ENCODE measurements around the gene PPP1R2.

Gene PPP1R2

GRCh38 chr3:195548006-195548405 lies 4.9 kb upstream of the PPP1R2 start:
- Histone ChIP-seq H3F3A (ENCODE audit: low read depth) (0 out of 2 replicates have a peak, but pooled peaks cover 4% of the 10 kb centered on the region), H2AFZ (ENCODE audit: low read length) (no peak overlapping the region), H3K4me2 (ENCODE audit: low read depth, low read length, poor library complexity, severe bottlenecking) (no peak overlapping the region), H3K4me1 (ENCODE audit: insufficient read depth, low read length, poor library complexity, severe bottlenecking) (peaks cover 49% of the 10 kb centered on the region), H3K27me3 (ENCODE audit: insufficient read depth, low read length, poor library complexity, severe bottlenecking) (no peaks in the 10 kb centered on the region), H3K36me3 (ENCODE audit: insufficient read depth, low read length) (no peaks in the 10 kb centered on the region), H3K9ac (ENCODE audit: low read depth, low read length, poor library complexity, severe bottlenecking) (no peak overlapping the region), H3K9me3 (ENCODE audit: insufficient read depth, low read depth, low read length) (no peaks in the 10 kb centered on the region), H3K9me2 (replicated peaks; ENCODE audit: low read depth, low read length) (no peaks in the 10 kb centered on the region), H4K20me1 (ENCODE audit: insufficient read depth, low read length, poor library complexity, severe bottlenecking) (no peaks in the 10 kb centered on the region), H3K4me3 (ENCODE audit: low read length, poor library complexity, severe bottlenecking) (no peak overlapping the region), H3K79me2 (ENCODE audit: insufficient read depth, low read length) (peaks cover under 1% of the 10 kb centered on the region; the same call in 1 of the 2 replicates)
- TF ChIP-seq CTCF (conservative IDR thresholded peaks at IDR 0.05; ENCODE audit: low read length), result no peak
- no peak for TF ChIP-seq EZH2phosphoT487 (IDR thresholded peaks at IDR 0.05; ENCODE audit: borderline replicate concordance)

GRCh38 chr3:195546130-195546560 lies 3.0 kb upstream of the PPP1R2 start:
- Histone ChIP-seq H2AFZ (ENCODE audit: low read length) (no peak overlapping the region), H3K4me3 (ENCODE audit: low read length, poor library complexity, severe bottlenecking) (peak overlapping the region; percentile 2)

GRCh38 chr3:195544634-195545033 lies 1.5 kb upstream of the PPP1R2 start:
- Histone ChIP-seq H3K9me2 (replicated peaks; ENCODE audit: low read depth, low read length) (no peaks in the 10 kb centered on the region), H3F3A (ENCODE audit: low read depth) (0 out of 2 replicates have a peak, but pooled peaks cover 4% of the 10 kb centered on the region), H3K4me2 (ENCODE audit: low read depth, low read length, poor library complexity, severe bottlenecking) (no peak overlapping the region), H3K9me3 (ENCODE audit: insufficient read depth, low read depth, low read length) (no peaks in the 10 kb centered on the region), H4K20me1 (ENCODE audit: insufficient read depth, low read length, poor library complexity, severe bottlenecking) (peaks cover 18% of the 10 kb centered on the region), H3K36me3 (ENCODE audit: insufficient read depth, low read length) (no peaks in the 10 kb centered on the region), H3K27me3 (ENCODE audit: insufficient read depth, low read length, poor library complexity, severe bottlenecking) (no peaks in the 10 kb centered on the region), H3K4me1 (ENCODE audit: insufficient read depth, low read length, poor library complexity, severe bottlenecking) (peaks cover 49% of the 10 kb centered on the region), H2AFZ (ENCODE audit: low read length) (no peak overlapping the region), H3K9ac (ENCODE audit: low read depth, low read length, poor library complexity, severe bottlenecking) (no peak overlapping the region), H3K79me2 (ENCODE audit: insufficient read depth, low read length) (peaks cover 34% of the 10 kb centered on the region), H3K4me3 (ENCODE audit: low read length, poor library complexity, severe bottlenecking) (no peak overlapping the region)
- TF ChIP-seq CTCF (conservative IDR thresholded peaks at IDR 0.05; ENCODE audit: low read length), result no peak
- no peak for TF ChIP-seq EZH2phosphoT487 (IDR thresholded peaks at IDR 0.05; ENCODE audit: borderline replicate concordance)

More at GRCh38 chr3:195546130-195546560, 3.0 kb upstream of the PPP1R2 start:
- peaks cover 50% of the 10 kb centered on the region for H3K4me1 ChIP-seq (ENCODE audit: insufficient read depth, low read length, poor library complexity, severe bottlenecking)
- H3K9me3 ChIP-seq (ENCODE audit: insufficient read depth, low read depth, low read length), result no peaks in the 10 kb centered on the region
- H3K9me2 ChIP-seq (replicated peaks; ENCODE audit: low read depth, low read length), result no peaks in the 10 kb centered on the region
- TF ChIP-seq EZH2phosphoT487 (IDR thresholded peaks at IDR 0.05; ENCODE audit: borderline replicate concordance) (no peak), CTCF (conservative IDR thresholded peaks at IDR 0.05; ENCODE audit: low read length) (no peak)
- H3K9ac ChIP-seq (ENCODE audit: low read depth, low read length, poor library complexity, severe bottlenecking), result no peak overlapping the region
- H3K36me3 ChIP-seq (ENCODE audit: insufficient read depth, low read length), result no peaks in the 10 kb centered on the region
- peaks cover 9% of the 10 kb centered on the region for H4K20me1 ChIP-seq (ENCODE audit: insufficient read depth, low read length, poor library complexity, severe bottlenecking)
- H3F3A ChIP-seq (ENCODE audit: low read depth), result 0 out of 2 replicates have a peak, but pooled peaks cover 4% of the 10 kb centered on the region
- H3K4me2 ChIP-seq (ENCODE audit: low read depth, low read length, poor library complexity, severe bottlenecking), result peak overlapping the region; percentile 48
- peaks cover 19% of the 10 kb centered on the region for H3K79me2 ChIP-seq (ENCODE audit: insufficient read depth, low read length)
- H3K27me3 ChIP-seq (ENCODE audit: insufficient read depth, low read length, poor library complexity, severe bottlenecking), result no peaks in the 10 kb centered on the region

Measured in Loucy (cell line).